Stomach smooth muscle (tissue), 2 donors: ENCODE data around the gene GUCA2A.

Experiments used
- H3K27ac ChIP-seq: one replicate; pipeline ENCODE4 v1.7.0; 2013; ENCODE audit warnings: mild to moderate bottlenecking, low read length, inconsistent platforms
- H3K27me3 ChIP-seq, 2 donors: one replicate each; pipeline ENCODE4 v1.7.0; 2013; ENCODE audit warnings: low read length in 2 of 2; ENCODE audit not compliant: insufficient read depth in 2 of 2, control insufficient read depth in 1 of 2
- H3K36me3 ChIP-seq, 2 donors: one replicate each; pipeline ENCODE4 v1.7.0; 2013; ENCODE audit warnings: low read length in 2 of 2; ENCODE audit not compliant: control insufficient read depth in 2 of 2, insufficient read depth in 2 of 2
- H3K4me1 ChIP-seq: one replicate; pipeline ENCODE4 v1.7.0; 2013; ENCODE audit warnings: low read length; ENCODE audit not compliant: control insufficient read depth, insufficient read depth
- H3K4me3 ChIP-seq, 2 donors: one replicate each; pipeline ENCODE4 v1.7.0; 2013; ENCODE audit warnings: low read length in 2 of 2
- H3K9ac ChIP-seq, 2 donors: one replicate each; pipeline ENCODE4 v1.7.0; 2013; ENCODE audit warnings: low read length in 2 of 2, mild to moderate bottlenecking in 1 of 2
- H3K9me3 ChIP-seq, 2 donors: one replicate each; pipeline ENCODE4 v1.7.0; 2013; ENCODE audit warnings: low read length in 2 of 2; ENCODE audit not compliant: control insufficient read depth in 2 of 2
- donor health status: healthy.
- donor health status: Pancreatic carcinoma.

GUCA2A gene

GRCh38 chr1:42153624-42154023, 10.9 kb downstream of the GUCA2A start:
- H3K4me3 ChIP-seq, result no peak overlapping the region
- no peaks in the 10 kb centered on the region for H3K4me1 ChIP-seq
- no peak overlapping the region for H3K27ac ChIP-seq
- H3K9me3 ChIP-seq, result no peaks in the 10 kb centered on the region
- H3K36me3 ChIP-seq, result no peaks in the 10 kb centered on the region
- H3K9ac ChIP-seq, result no peak overlapping the region
- peaks cover 4 to 11% of the 10 kb centered on the region in 2 donors for H3K27me3 ChIP-seq

- Histone ChIP-seq H3K27me3 (peaks cover 5 to 11% of the 10 kb centered on the region in 2 donors), H3K4me1 (no peaks in the 10 kb centered on the region), H3K9ac (no peak within 1 kb of the TSS), H3K4me3 (no peak within 1 kb of the TSS), H3K27ac (no peak within 1 kb of the TSS), H3K36me3 (no peaks in the 10 kb centered on the region), H3K9me3 (no peaks in the 10 kb centered on the region)
Measured at GRCh38 chr1:42152907-42153600, 11.5 kb downstream of the GUCA2A start, which contains the start of gene GUCA2B. TSS of gene GUCA2B (plus strand) at chr1:42153410. CDS start at chr1:42153451, 41 bp downstream.

GRCh38 chr1:42152119-42152518, 12.4 kb downstream of the GUCA2A start:
- no peaks in the 10 kb centered on the region for H3K9me3 ChIP-seq

GRCh38 chr1:42150651-42151050, 13.9 kb downstream of the GUCA2A start:
- H3K27ac ChIP-seq, result no peak overlapping the region
- no peak overlapping the region for H3K9ac ChIP-seq
- no peaks in the 10 kb centered on the region for H3K36me3 ChIP-seq
- H3K4me3 ChIP-seq, result no peak overlapping the region
- H3K9me3 ChIP-seq, result no peaks in the 10 kb centered on the region
- no peaks in the 10 kb centered on the region for H3K4me1 ChIP-seq
- peaks cover 18 to 25% of the 10 kb centered on the region in 2 donors for H3K27me3 ChIP-seq

More at GRCh38 chr1:42152119-42152518, 12.4 kb downstream of the GUCA2A start:
- H3K27me3 ChIP-seq, result peaks cover 11 to 14% of the 10 kb centered on the region in 2 donors
- H3K4me3 ChIP-seq, result no peak overlapping the region
- no peak overlapping the region for H3K9ac ChIP-seq
- no peak overlapping the region for H3K27ac ChIP-seq
- no peaks in the 10 kb centered on the region for H3K4me1 ChIP-seq
- H3K36me3 ChIP-seq, result no peaks in the 10 kb centered on the region

GRCh38 chr1:42148166-42148565, 16.4 kb downstream of the GUCA2A start:
- no peaks in the 10 kb centered on the region for H3K36me3 ChIP-seq
- H3K27me3 ChIP-seq, result peaks cover 26 to 35% of the 10 kb centered on the region in 2 donors
- H3K27ac ChIP-seq, result no peak overlapping the region
- no peaks in the 10 kb centered on the region for H3K4me1 ChIP-seq
- H3K4me3 ChIP-seq, result no peak overlapping the region
- H3K9me3 ChIP-seq, result no peaks in the 10 kb centered on the region
- H3K9ac ChIP-seq, result no peak overlapping the region

GRCh38 chr1:42146626-42147320, 17.8 kb downstream of the GUCA2A start:
- H3K27ac ChIP-seq, result no peak overlapping the region
- H3K4me3 ChIP-seq, result no peak overlapping the region
- peaks cover 29 to 45% of the 10 kb centered on the region in 2 donors for H3K27me3 ChIP-seq
- no peaks in the 10 kb centered on the region for H3K4me1 ChIP-seq
- H3K9ac ChIP-seq, result no peak overlapping the region
- H3K36me3 ChIP-seq, result no peaks in the 10 kb centered on the region
- no peaks in the 10 kb centered on the region for H3K9me3 ChIP-seq

GRCh38 chr1:42145764-42146625, 18.6 kb downstream of the GUCA2A start:
- Histone ChIP-seq H3K9me3 (no peaks in the 10 kb centered on the region), H3K9ac (no peak overlapping the region), H3K36me3 (no peaks in the 10 kb centered on the region), H3K27ac (no peak overlapping the region), H3K27me3 (peaks cover 29 to 46% of the 10 kb centered on the region in 2 donors), H3K4me3 (no peak overlapping the region), H3K4me1 (no peaks in the 10 kb centered on the region)

GRCh38 chr1:42145389-42145716, 19.2 kb downstream of the GUCA2A start:
- H3K27ac ChIP-seq, result no peak overlapping the region
- H3K4me1 ChIP-seq, result no peaks in the 10 kb centered on the region

GRCh38 chr1:42144711-42145388, 19.7 kb downstream of the GUCA2A start:
- Histone ChIP-seq H3K9me3 (no peaks in the 10 kb centered on the region), H3K9ac (no peak overlapping the region), H3K27ac (no peak overlapping the region), H3K4me3 (no peak overlapping the region), H3K4me1 (no peaks in the 10 kb centered on the region), H3K27me3 (peaks cover 27 to 42% of the 10 kb centered on the region in 2 donors), H3K36me3 (no peaks in the 10 kb centered on the region)

More at GRCh38 chr1:42145389-42145716, 19.2 kb downstream of the GUCA2A start:
- no peak overlapping the region for H3K4me3 ChIP-seq
- H3K27me3 ChIP-seq, result peaks cover 27 to 42% of the 10 kb centered on the region in 2 donors
- H3K9ac ChIP-seq, result no peak overlapping the region
- no peaks in the 10 kb centered on the region for H3K9me3 ChIP-seq
- H3K36me3 ChIP-seq, result no peaks in the 10 kb centered on the region
